OCI-LY1 (cell line): ENCODE measurements around the gene BTBD16.

ENCODE experiments used
- CTCF ChIP-seq: fragments of 200-600 bp; sonication (generic), shearing (Covaris generic); IDR thresholded peaks from 2 replicates; pipeline ENCODE4 v1.5.1; 2017; ENCODE audit warnings: mild to moderate bottlenecking, antibody characterized with exemption, low read length, moderate library complexity, mixed read lengths
- EZH2 ChIP-seq: fragments of 200-600 bp; sonication (generic), shearing (Covaris generic); IDR thresholded peaks from 2 replicates; pipeline ENCODE4 v1.8.0; 2017; ENCODE audit warnings: borderline replicate concordance, mixed run types, mild to moderate bottlenecking, antibody characterized with exemption, low read length, moderate library complexity, mixed read lengths

- TF ChIP-seq CTCF, result no peak
- no peak for TF ChIP-seq EZH2
These were observed 48.5 kb upstream of the BTBD16 start for GRCh38 chr10:122222638-122223037.
